ENCODE measurements around the gene FASTKD1.

FASTKD1 gene

DNA sequence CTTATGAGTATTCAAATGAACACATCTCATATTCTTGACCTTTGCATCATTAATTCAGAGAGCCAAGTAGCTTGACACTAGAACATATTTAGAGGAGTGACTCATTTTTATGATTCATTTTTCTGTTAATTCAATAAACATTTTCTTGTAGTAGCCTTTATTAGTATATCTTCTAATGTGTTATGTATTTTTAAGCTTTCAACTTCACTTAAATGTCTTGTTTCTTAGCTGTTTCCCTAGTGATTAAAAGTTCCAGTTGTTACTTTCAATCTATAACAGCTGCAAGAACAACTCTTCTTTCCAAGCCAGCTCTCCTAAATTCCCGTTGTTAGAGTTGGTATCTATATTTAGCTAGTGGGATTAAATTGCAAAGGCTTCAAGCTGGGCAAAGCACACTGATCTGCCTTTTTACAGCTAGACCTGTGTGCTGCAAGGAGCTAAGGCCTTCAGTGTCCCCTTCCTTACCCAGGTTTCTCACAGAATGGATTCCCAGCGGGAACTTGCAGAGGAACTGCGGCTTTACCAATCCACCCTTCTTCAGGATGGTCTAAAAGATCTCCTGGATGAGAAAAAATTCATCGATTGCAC lies 64.3 kb downstream of the FASTKD1 start, which contains the start of gene KLHL41:
Gene KLHL41, plus strand, starts transcription at position 405 of the 588 bp plus-strand sequence. Its CDS starts 77 bp downstream, at position 482.
- in situ Hi-C loops (cut with HindIII; ENCODE audit: low sequenced_read_pairs), result no loop called here

- in situ Hi-C loops (cut with HindIII; ENCODE audit: low sequenced_read_pairs), result no loop called here
These were observed 66.0 kb downstream of the FASTKD1 start for GRCh38 chr2:169507698-169508097.

GRCh38 chr2:169504651-169505050 lies 69.0 kb downstream of the FASTKD1 start:
- in situ Hi-C loops (cut with HindIII; ENCODE audit: low sequenced_read_pairs), result no loop called here

DNA sequence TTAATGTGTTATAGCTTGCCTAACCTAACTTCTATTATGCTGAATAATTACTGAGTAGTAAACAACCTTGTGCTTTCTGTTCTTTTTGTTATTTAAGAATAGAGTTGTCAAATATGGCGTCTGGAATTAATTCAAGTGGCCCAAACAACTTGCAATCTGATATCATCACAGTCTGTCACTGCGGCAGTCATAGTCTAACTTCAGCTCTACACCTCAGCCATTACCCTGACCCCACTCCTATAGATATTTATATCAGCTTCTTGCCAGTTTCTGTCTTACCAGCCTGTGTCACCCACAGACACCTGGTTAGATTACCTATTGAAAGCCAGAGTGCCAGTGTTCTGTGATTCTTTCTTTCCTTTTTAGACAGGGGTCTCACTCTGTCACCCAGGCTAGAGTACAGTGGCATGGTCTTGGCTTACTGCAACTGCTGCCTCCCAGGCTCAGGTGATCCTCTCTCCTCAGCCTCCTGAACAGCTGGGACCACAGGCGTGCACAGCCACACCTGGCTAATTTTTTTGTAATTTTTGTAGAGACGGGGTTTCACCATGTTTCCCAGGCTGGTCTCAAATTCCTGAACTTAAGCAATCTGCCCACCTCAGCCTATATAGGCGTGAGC lies 78.2 kb downstream of the FASTKD1 start:
- in situ Hi-C loops (cut with HindIII; ENCODE audit: low sequenced_read_pairs), result no loop called here

DNA sequence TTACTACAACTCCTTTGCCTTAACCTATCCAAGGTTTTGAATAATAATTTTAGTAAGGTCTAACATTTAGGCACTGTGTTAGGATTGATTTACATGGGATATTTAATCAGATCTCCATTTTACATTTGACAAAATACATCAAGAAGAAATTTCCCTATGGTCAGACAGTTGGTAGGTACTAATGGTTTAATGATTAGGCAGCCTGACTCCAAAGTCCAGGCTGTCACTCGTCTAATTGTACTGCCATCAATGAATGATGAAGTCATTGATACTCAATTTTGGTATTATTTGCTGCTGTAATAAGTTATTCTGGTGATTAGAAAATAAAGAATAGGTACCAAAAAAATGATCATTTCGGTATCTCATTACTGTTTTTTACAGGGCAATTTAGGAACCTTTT lies 80.3 kb downstream of the FASTKD1 start:
- in situ Hi-C loops (cut with HindIII; ENCODE audit: low sequenced_read_pairs), result no loop called here

DNA sequence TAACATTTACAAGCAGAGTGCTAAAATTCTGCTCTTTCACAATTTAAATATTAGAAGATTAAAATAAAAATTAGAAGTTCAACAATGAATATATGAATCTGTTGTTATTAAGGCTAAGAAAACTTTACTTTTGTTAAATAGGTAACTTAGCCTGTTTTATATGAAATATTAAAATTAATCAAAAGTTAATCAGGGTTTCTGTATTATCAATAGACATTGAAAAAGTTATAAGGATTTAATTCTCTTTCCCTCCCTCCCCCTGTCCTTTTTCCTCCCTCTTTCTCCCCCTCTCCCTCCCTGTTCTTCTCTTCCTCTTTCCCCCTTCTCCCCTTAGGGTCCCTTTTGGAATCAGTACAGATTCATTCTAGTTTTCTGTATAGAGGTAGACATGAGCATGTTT lies 82.3 kb downstream of the FASTKD1 start:
- in situ Hi-C loops (cut with HindIII; ENCODE audit: low sequenced_read_pairs), result no loop called here

GRCh38 chr2:169490834-169491233 lies 82.8 kb downstream of the FASTKD1 start:
- in situ Hi-C loops (cut with HindIII; ENCODE audit: low sequenced_read_pairs), result no loop called here

GRCh38 chr2:169486487-169486886 lies 87.2 kb downstream of the FASTKD1 start:
- in situ Hi-C loops (cut with HindIII; ENCODE audit: low sequenced_read_pairs), result no loop called here

- in situ Hi-C loops (cut with HindIII; ENCODE audit: low sequenced_read_pairs), result no loop called here
These were observed 88.0 kb downstream of the FASTKD1 start for GRCh38 chr2:169485650-169486138.

- in situ Hi-C loops (cut with HindIII; ENCODE audit: low sequenced_read_pairs), result no loop called here
These were observed 93.6 kb downstream of the FASTKD1 start for GRCh38 chr2:169480079-169480465.
